ENCODE measurements around the gene CDCA8. TPM values are rescaled to one million over a fixed set of nuclear protein-coding genes. Genes with fewer than 3 reads are reported as not detected.

CDCA8 gene
- polyA plus RNA-seq, 1 donor (not counting 4 experiments of a cell fraction or from before 2014, with no cell fraction given), result 15.1 TPM

DNA sequence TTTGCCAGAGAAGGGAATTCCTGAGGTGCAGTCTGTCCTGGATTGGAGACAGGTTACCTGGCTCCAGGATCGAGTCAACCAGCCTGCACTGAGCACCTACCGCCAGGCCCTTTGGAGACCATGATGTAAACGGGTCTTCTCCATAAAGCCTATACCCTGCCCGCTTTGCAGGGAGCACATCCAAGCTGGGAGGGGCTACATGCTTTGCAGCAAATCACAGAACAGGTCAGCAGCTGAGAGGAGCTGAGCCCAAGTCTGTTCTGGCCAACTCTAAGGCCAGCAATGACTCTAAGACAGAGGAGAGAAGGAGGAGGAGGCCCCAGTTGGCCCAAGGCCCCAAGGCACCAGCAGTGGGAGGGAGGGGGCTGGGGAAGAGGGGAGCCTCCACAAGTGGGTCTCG, 42.1 kb upstream of the CDCA8 start:
- Histone ChIP-seq H3K4me1 (ENCODE audit: control insufficient read depth, extremely low read depth, insufficient read depth, low read length) (no peaks in the 10 kb centered on the region), H3K4me2 (ENCODE audit: control insufficient read depth, extremely low read depth, insufficient read depth, low read depth, low read length) (no peak overlapping the region), H4K20me1 (ENCODE audit: control insufficient read depth, extremely low read depth, insufficient read depth, low read length) (no peaks in the 10 kb centered on the region), H3K4me3 (ENCODE audit: control insufficient read depth in 2 of 3, extremely low read depth in 1 of 3, insufficient read depth in 2 of 3, low read depth in 1 of 3, low read length in 3 of 3) (no peak overlapping the region), H3K36me3 (ENCODE audit: control insufficient read depth in 2 of 2, extremely low read depth in 1 of 2, insufficient read depth in 2 of 2, low read length in 2 of 2) (no peaks in the 10 kb centered on the region), H3K9ac (ENCODE audit: control insufficient read depth, extremely low read depth, insufficient read depth, low read length) (no peak overlapping the region), H3K9me1 (ENCODE audit: control insufficient read depth, extremely low read depth, insufficient read depth, low read length) (no peaks in the 10 kb centered on the region), H2AFZ (ENCODE audit: control insufficient read depth, low read length) (no peak overlapping the region), H3K79me2 (ENCODE audit: control insufficient read depth, insufficient read depth, low read length) (no peaks in the 10 kb centered on the region), H3K27me3 (ENCODE audit: control insufficient read depth, extremely low read depth, insufficient read depth, low read length) (no peaks in the 10 kb centered on the region), H3K27ac (ENCODE audit: control insufficient read depth, insufficient read depth, low read length) (no peak overlapping the region), H3K9me3 (ENCODE audit: control insufficient read depth, low read depth, low read length) (no peaks in the 10 kb centered on the region)
- dilution Hi-C loops (cut with MboI; ENCODE audit: extremely low pct_ligation_motif_present, low sequenced_read_pairs), result no loop called here
- FAIRE-seq (no peak), DNase-seq (ENCODE audit: low read depth, low spot score) (no peak)
- TF ChIP-seq, protein P1, sequence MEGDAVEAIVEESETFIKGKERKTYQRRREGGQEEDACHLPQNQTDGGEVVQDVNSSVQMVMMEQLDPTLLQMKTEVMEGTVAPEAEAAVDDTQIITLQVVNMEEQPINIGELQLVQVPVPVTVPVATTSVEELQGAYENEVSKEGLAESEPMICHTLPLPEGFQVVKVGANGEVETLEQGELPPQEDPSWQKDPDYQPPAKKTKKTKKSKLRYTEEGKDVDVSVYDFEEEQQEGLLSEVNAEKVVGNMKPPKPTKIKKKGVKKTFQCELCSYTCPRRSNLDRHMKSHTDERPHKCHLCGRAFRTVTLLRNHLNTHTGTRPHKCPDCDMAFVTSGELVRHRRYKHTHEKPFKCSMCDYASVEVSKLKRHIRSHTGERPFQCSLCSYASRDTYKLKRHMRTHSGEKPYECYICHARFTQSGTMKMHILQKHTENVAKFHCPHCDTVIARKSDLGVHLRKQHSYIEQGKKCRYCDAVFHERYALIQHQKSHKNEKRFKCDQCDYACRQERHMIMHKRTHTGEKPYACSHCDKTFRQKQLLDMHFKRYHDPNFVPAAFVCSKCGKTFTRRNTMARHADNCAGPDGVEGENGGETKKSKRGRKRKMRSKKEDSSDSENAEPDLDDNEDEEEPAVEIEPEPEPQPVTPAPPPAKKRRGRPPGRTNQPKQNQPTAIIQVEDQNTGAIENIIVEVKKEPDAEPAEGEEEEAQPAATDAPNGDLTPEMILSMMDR (optimal IDR thresholded peaks at IDR 0.05 in 1 of 3, IDR thresholded peaks at IDR 0.05 in 1 of 3, conservative IDR thresholded peaks at IDR 0.05 in 1 of 3; ENCODE audit: extremely low read depth in 1 of 3, insufficient read depth in 2 of 3, low read length in 3 of 3), result no peak
- TF ChIP-seq EZH2 (IDR thresholded peaks at IDR 0.05; ENCODE audit: low read length), result no peak

DNA sequence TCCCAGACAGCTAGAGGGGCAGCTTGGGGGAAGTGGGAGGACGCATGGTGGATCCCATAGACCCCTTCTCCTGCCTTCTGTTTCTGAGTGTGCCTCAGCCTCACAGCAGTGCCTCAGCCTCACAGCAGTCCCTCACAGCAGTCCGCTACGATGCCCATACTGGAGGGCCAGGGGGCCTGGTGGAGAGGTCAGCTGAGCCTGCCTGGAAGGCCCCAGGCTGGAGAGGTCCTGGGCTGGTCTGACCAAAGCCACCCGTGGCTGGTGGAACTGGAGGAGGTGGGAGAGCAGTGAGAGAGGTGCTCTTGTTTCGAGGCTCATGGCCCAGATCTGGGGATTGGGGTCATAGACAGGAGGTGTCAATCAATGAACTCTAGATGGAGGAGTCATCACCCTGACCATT, 41.6 kb upstream of the CDCA8 start:
- Histone ChIP-seq H3K4me1 (ENCODE audit: control insufficient read depth, extremely low read depth, insufficient read depth, low read length) (no peaks in the 10 kb centered on the region), H3K9ac (ENCODE audit: control insufficient read depth, extremely low read depth, insufficient read depth, low read length) (no peak overlapping the region), H3K27me3 (ENCODE audit: control insufficient read depth, extremely low read depth, insufficient read depth, low read length) (no peaks in the 10 kb centered on the region), H3K9me3 (ENCODE audit: control insufficient read depth, low read depth, low read length) (no peaks in the 10 kb centered on the region), H3K9me1 (ENCODE audit: control insufficient read depth, extremely low read depth, insufficient read depth, low read length) (no peaks in the 10 kb centered on the region), H4K20me1 (ENCODE audit: control insufficient read depth, extremely low read depth, insufficient read depth, low read length) (no peaks in the 10 kb centered on the region), H3K36me3 (ENCODE audit: control insufficient read depth in 2 of 2, extremely low read depth in 1 of 2, insufficient read depth in 2 of 2, low read length in 2 of 2) (no peaks in the 10 kb centered on the region), H3K27ac (ENCODE audit: control insufficient read depth, insufficient read depth, low read length) (no peak overlapping the region), H3K4me3 (ENCODE audit: control insufficient read depth in 2 of 3, extremely low read depth in 1 of 3, insufficient read depth in 2 of 3, low read depth in 1 of 3, low read length in 3 of 3) (no peak overlapping the region), H3K4me2 (ENCODE audit: control insufficient read depth, extremely low read depth, insufficient read depth, low read depth, low read length) (no peak overlapping the region), H3K79me2 (ENCODE audit: control insufficient read depth, insufficient read depth, low read length) (no peaks in the 10 kb centered on the region), H2AFZ (ENCODE audit: control insufficient read depth, low read length) (no peak overlapping the region)
- FAIRE-seq (no peak), DNase-seq (ENCODE audit: low read depth, low spot score) (no peak)
- dilution Hi-C loops (cut with MboI; ENCODE audit: extremely low pct_ligation_motif_present, low sequenced_read_pairs), result no loop called here
- TF ChIP-seq, protein P1 (optimal IDR thresholded peaks at IDR 0.05 in 1 of 3, IDR thresholded peaks at IDR 0.05 in 1 of 3, conservative IDR thresholded peaks at IDR 0.05 in 1 of 3; ENCODE audit: extremely low read depth in 1 of 3, insufficient read depth in 2 of 3, low read length in 3 of 3), result no peak
- no peak for TF ChIP-seq EZH2 (IDR thresholded peaks at IDR 0.05; ENCODE audit: low read length)

Measured in keratinocyte (primary cell).